ENCODE measurements around the gene VSIG2.

The VSIG2 gene

GRCh38 chr11:124718801-124719200 is 33.3 kb downstream of the VSIG2 start:
- no peak for DNase-seq

GRCh38 chr11:124717786-124718651 is 34.0 kb downstream of the VSIG2 start:
- peak in 1 of 2 experiments; percentile 30 for DNase-seq

- no peak for DNase-seq
Measured at GRCh38 chr11:124717421-124717785, 34.7 kb downstream of the VSIG2 start.

- DNase-seq, result no peak
Measured at GRCh38 chr11:124716591-124716990, 35.5 kb downstream of the VSIG2 start.

- no peak for DNase-seq
Measured at GRCh38 chr11:124712392-124712791, 39.7 kb downstream of the VSIG2 start.

GRCh38 chr11:124707829-124708228 is 44.2 kb downstream of the VSIG2 start:
- DNase-seq, result no peak

GRCh38 chr11:124700028-124700427 is 52.0 kb downstream of the VSIG2 start:
- no peak for DNase-seq

GRCh38 chr11:124699547-124699946 is 52.5 kb downstream of the VSIG2 start:
- DNase-seq, result no peak
